ENCODE measurements around the gene SFXN4. TPM values are rescaled to one million over a fixed set of nuclear protein-coding genes. Genes with fewer than 3 reads are reported as not detected.

The SFXN4 gene
- total RNA-seq, 1 donor, result 13.0 TPM

GRCh38 chr10:119120875-119121274 lies 44.6 kb downstream of the SFXN4 start:
- no peak for DNase-seq (ENCODE audit: low read depth)
- no peak for TF ChIP-seq CTCF (IDR thresholded peaks at IDR 0.05; ENCODE audit: insufficient read depth, low read depth, low read length)
- H3K4me3 ChIP-seq (ENCODE audit: low read depth, low read length), result no peak overlapping the region

DNA sequence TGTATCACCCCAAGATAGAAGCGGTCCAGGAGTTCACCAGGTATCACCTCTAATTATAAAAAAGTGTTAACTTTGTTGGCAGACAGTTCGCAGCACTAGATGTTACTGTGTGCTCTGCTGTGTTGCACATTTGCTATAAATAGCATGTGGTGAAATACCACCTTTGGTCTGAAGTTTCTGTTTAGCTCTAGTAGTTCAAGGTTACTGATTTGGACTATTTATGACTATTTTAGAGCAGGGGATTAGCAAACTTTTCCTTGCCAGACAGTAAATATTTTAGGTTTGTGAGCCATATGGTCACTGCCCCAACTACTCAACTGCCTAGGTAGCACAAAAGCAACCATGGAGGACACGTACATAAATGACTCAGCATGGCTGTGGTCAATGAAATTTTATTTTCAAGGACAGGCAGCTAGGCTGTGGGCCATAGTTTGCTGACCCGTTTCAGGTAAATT lies 45.1 kb downstream of the SFXN4 start:
- peak; percentile 97 for DNase-seq (ENCODE audit: low read depth)
- no peak overlapping the region for H3K4me3 ChIP-seq (ENCODE audit: low read depth, low read length)
- no peak for TF ChIP-seq CTCF (IDR thresholded peaks at IDR 0.05; ENCODE audit: insufficient read depth, low read depth, low read length)

DNA sequence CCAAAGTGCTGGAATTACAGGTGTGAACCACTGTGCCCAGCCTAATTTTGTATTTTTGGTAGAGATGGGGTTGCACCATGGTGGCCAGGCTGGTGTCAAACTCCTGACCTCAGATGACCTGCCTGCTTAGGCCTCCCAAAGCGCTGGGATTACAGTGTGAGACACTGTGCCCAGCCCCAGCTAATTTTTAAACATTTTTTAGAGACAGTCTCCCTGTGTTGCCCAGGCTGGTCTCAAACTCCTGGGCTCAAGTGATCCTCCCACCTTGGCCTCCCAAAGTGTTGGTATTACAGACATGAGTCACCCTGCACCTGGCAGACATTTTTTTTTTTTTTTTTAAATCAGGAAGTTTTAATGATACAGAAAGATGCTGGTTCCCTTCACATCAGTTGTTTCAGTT lies 46.1 kb downstream of the SFXN4 start:
- TF ChIP-seq CTCF (IDR thresholded peaks at IDR 0.05; ENCODE audit: insufficient read depth, low read depth, low read length), result no peak
- no peak for DNase-seq (ENCODE audit: low read depth)
- no peak overlapping the region for H3K4me3 ChIP-seq (ENCODE audit: low read depth, low read length)

DNA sequence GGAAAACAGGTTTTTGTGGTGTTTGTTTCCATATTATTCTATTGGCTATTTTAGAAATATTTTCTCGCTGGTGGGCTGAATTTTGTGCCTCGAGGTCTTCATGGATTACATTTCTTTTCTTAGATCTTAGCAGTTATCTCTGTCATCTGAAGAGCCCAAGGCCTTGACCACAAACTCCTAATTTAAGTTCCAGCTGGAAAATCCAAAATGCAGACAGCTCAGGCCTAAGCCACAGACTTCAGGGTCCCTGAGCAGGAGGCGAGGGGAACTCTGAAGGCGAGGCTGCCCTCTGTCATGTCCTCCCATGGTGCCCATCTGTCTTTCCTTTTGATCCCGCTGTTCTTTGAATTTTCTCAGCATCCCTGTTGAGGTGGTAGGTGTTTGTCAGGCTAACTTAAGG lies 47.3 kb downstream of the SFXN4 start:
- no peak for TF ChIP-seq CTCF (IDR thresholded peaks at IDR 0.05; ENCODE audit: insufficient read depth, low read depth, low read length)
- DNase-seq (ENCODE audit: low read depth), result no peak
- no peak overlapping the region for H3K4me3 ChIP-seq (ENCODE audit: low read depth, low read length)

GRCh38 chr10:119116326-119116951 lies 49.1 kb downstream of the SFXN4 start:
- no peak overlapping the region for H3K4me3 ChIP-seq (ENCODE audit: low read depth, low read length)
- peak; percentile 53 for DNase-seq (ENCODE audit: low read depth)
- TF ChIP-seq CTCF (IDR thresholded peaks at IDR 0.05; ENCODE audit: insufficient read depth, low read depth, low read length), result no peak

GRCh38 chr10:119115926-119116325 lies 49.6 kb downstream of the SFXN4 start:
- no peak for TF ChIP-seq CTCF (IDR thresholded peaks at IDR 0.05; ENCODE audit: insufficient read depth, low read depth, low read length)

More at GRCh38 chr10:119115926-119116325, 49.6 kb downstream of the SFXN4 start:
- H3K4me3 ChIP-seq (ENCODE audit: low read depth, low read length), result no peak overlapping the region
- peak; percentile 62 for DNase-seq (ENCODE audit: low read depth)

All from fibroblast of villous mesenchyme (primary cell).